CD4-positive, CD25-positive, alpha-beta regulatory T cell (primary cell): ENCODE measurements around the gene SSTR5. TPM values are rescaled to one million over a fixed set of nuclear protein-coding genes. Genes with fewer than 3 reads are reported as not detected.

ENCODE experiments used
- ATAC-seq, 2 donors: fragments of 150-1000 bp; cut with Tn5 transposase; one replicate each; pipeline ENCODE4 v1.10.0; 2021; ENCODE audit warnings: low read depth in 2 of 2, moderate number of reproducible peaks in 2 of 2, moderate library complexity in 1 of 2
- DNase-seq, 3 donors: peaks; one replicate each; pipeline versions ENCODE4 v3.0.0 to v3.0.0-alpha.2; 2012 to 2022; ENCODE audit warnings: mixed read lengths in 1 of 3
- H3K27ac ChIP-seq: one replicate; pipeline ENCODE4 v1.7.0; 2013; ENCODE audit warnings: mild to moderate bottlenecking, low read length; ENCODE audit not compliant: insufficient read depth, poor library complexity, severe bottlenecking
- H3K27me3 ChIP-seq: one replicate; pipeline ENCODE4 v1.7.0; 2013; ENCODE audit warnings: low read length; ENCODE audit not compliant: control insufficient read depth, insufficient read depth
- H3K36me3 ChIP-seq: one replicate; pipeline ENCODE4 v1.7.0; 2013; ENCODE audit warnings: mild to moderate bottlenecking, low read length, moderate library complexity; ENCODE audit not compliant: control insufficient read depth, insufficient read depth
- H3K4me1 ChIP-seq: 2 replicates; pipeline ENCODE4 v1.7.0; 2013; ENCODE audit warnings: mild to moderate bottlenecking, low read length; ENCODE audit not compliant: insufficient read depth, control insufficient read depth, poor library complexity, severe bottlenecking
- H3K4me3 ChIP-seq: one replicate; pipeline ENCODE4 v1.7.0; 2013; ENCODE audit warnings: low read depth, mild to moderate bottlenecking, low read length, moderate library complexity
- H3K9me3 ChIP-seq, 2 experiments: 1 replicate in 1 of 2; 2 replicates in 1 of 2; pipeline ENCODE4 v1.7.0; 2013; ENCODE audit warnings: low read length in 2 of 2, mild to moderate bottlenecking in 1 of 2, moderate library complexity in 1 of 2; ENCODE audit not compliant: control insufficient read depth in 2 of 2
- H3K27ac Mint-ChIP-seq, 3 donors: one replicate each; pipeline ENCODE4 v1.8.0; 2020 to 2022; ENCODE audit warnings: mild to moderate bottlenecking in 3 of 3, mixed read lengths in 3 of 3, moderate library complexity in 2 of 3
- H3K27me3 Mint-ChIP-seq: one replicate; pipeline ENCODE4 v1.8.0; 2022; ENCODE audit warnings: mild to moderate bottlenecking, mixed read lengths
- H3K36me3 Mint-ChIP-seq: one replicate; pipeline ENCODE4 v1.8.0; 2020; ENCODE audit warnings: mixed read lengths
- H3K4me1 Mint-ChIP-seq, 4 donors: one replicate each; pipeline ENCODE4 v1.8.0; 2020 to 2022; ENCODE audit warnings: mixed read lengths in 4 of 4, mild to moderate bottlenecking in 1 of 4
- H3K4me3 Mint-ChIP-seq, 4 donors: one replicate each; pipeline ENCODE4 v1.8.0; 2020 to 2022; ENCODE audit warnings: mild to moderate bottlenecking in 4 of 4, mixed read lengths in 4 of 4, moderate library complexity in 3 of 4
- H3K9me3 Mint-ChIP-seq, 7 donors: one replicate each; pipeline ENCODE4 v1.8.0; 2020 to 2022; ENCODE audit warnings: mixed read lengths in 7 of 7, mild to moderate bottlenecking in 3 of 7, moderate library complexity in 2 of 7
- polyA plus RNA-seq, 4 donors: library from polyadenylated mRNA; unstranded; fragments of 300-500 nt; fragmentation: Illumina TruSeq; gene quantifications; one replicate each; pipeline ENCODE4 v1.2.3, GENCODE V29; 2021
- total RNA-seq: library from RNA; stranded (reverse); gene quantifications from one replicate; pipeline ENCODE4 v1.2.3, GENCODE V29; 2022

The SSTR5 gene
- total and polyA plus RNA-seq, 5 donors from 2014 or later: not detected

GRCh38 chr16:1102333-1102700 lies 29.8 kb downstream of the SSTR5 start:
- Mint-ChIP-seq H3K9me3 (no peaks in the 10 kb centered on the region), H3K36me3 (no peaks in the 10 kb centered on the region), H3K4me3 (no peak overlapping the region), H3K4me1 (no peaks in the 10 kb centered on the region), H3K27ac (no peak overlapping the region), H3K27me3 (no peaks in the 10 kb centered on the region)
- Histone ChIP-seq H3K4me3 (no peak overlapping the region), H3K4me1 (peaks cover 5% of the 10 kb centered on the region), H3K27ac (no peak overlapping the region), H3K9me3 (no peaks in the 10 kb centered on the region), H3K36me3 (no peaks in the 10 kb centered on the region), H3K27me3 (no peaks in the 10 kb centered on the region)
- DNase-seq: no peak
- no peak for ATAC-seq

- no peaks in the 10 kb centered on the region for H3K4me1 Mint-ChIP-seq
- no peaks in the 10 kb centered on the region for H3K27me3 ChIP-seq
- H3K4me1 ChIP-seq: peaks cover 5% of the 10 kb centered on the region
- H3K27ac Mint-ChIP-seq: no peak overlapping the region
- no peaks in the 10 kb centered on the region for H3K27me3 Mint-ChIP-seq
- no peaks in the 10 kb centered on the region for H3K36me3 ChIP-seq
- ATAC-seq: peak; percentile 48 to 70
- no peak overlapping the region for H3K4me3 ChIP-seq
- no peaks in the 10 kb centered on the region for H3K9me3 Mint-ChIP-seq
- no peak overlapping the region for H3K4me3 Mint-ChIP-seq
- H3K36me3 Mint-ChIP-seq: no peaks in the 10 kb centered on the region
- no peaks in the 10 kb centered on the region for H3K9me3 ChIP-seq
- peak; percentile 46 to 60 (median 51) for DNase-seq
- H3K27ac ChIP-seq: no peak overlapping the region
These were observed 30.5 kb downstream of the SSTR5 start for GRCh38 chr16:1102921-1103635.

GRCh38 chr16:1103636-1103980 lies 31.1 kb downstream of the SSTR5 start:
- Mint-ChIP-seq H3K4me3 (no peak overlapping the region), H3K36me3 (no peaks in the 10 kb centered on the region), H3K4me1 (no peaks in the 10 kb centered on the region), H3K9me3 (no peaks in the 10 kb centered on the region), H3K27ac (no peak overlapping the region), H3K27me3 (no peaks in the 10 kb centered on the region)
- no peak overlapping the region for H3K4me3 ChIP-seq
- no peaks in the 10 kb centered on the region for H3K27me3 ChIP-seq
- no peak for DNase-seq
- H3K27ac ChIP-seq: no peak overlapping the region
- ATAC-seq: no peak
- no peaks in the 10 kb centered on the region for H3K9me3 ChIP-seq
- no peaks in the 10 kb centered on the region for H3K36me3 ChIP-seq
- peaks cover 5% of the 10 kb centered on the region for H3K4me1 ChIP-seq

- Mint-ChIP-seq H3K36me3 (no peaks in the 10 kb centered on the region), H3K9me3 (no peaks in the 10 kb centered on the region), H3K4me3 (no peak overlapping the region), H3K4me1 (no peaks in the 10 kb centered on the region), H3K27me3 (no peaks in the 10 kb centered on the region), H3K27ac (no peak overlapping the region)
- DNase-seq (peak in 2 of 3 donors; percentile 9 to 15), ATAC-seq (no peak)
- Histone ChIP-seq H3K27ac (no peak overlapping the region), H3K36me3 (no peaks in the 10 kb centered on the region), H3K4me1 (peaks cover 5% of the 10 kb centered on the region), H3K9me3 (no peaks in the 10 kb centered on the region), H3K4me3 (no peak overlapping the region), H3K27me3 (no peaks in the 10 kb centered on the region)
These were observed 33.5 kb downstream of the SSTR5 start for GRCh38 chr16:1105888-1106620.

GRCh38 chr16:1106659-1107058 lies 34.1 kb downstream of the SSTR5 start:
- Histone ChIP-seq H3K9me3 (no peaks in the 10 kb centered on the region), H3K27ac (no peak overlapping the region), H3K4me1 (peaks cover 5% of the 10 kb centered on the region), H3K36me3 (no peaks in the 10 kb centered on the region), H3K4me3 (no peak overlapping the region), H3K27me3 (no peaks in the 10 kb centered on the region)
- Mint-ChIP-seq H3K27me3 (no peaks in the 10 kb centered on the region), H3K9me3 (no peaks in the 10 kb centered on the region), H3K4me3 (no peak overlapping the region), H3K27ac (no peak overlapping the region), H3K36me3 (no peaks in the 10 kb centered on the region), H3K4me1 (no peaks in the 10 kb centered on the region)
- ATAC-seq (no peak), DNase-seq (no peak)

- H3K4me1 ChIP-seq: peaks cover 5% of the 10 kb centered on the region
- Mint-ChIP-seq H3K36me3 (no peaks in the 10 kb centered on the region), H3K27ac (no peak overlapping the region), H3K9me3 (no peaks in the 10 kb centered on the region), H3K27me3 (no peaks in the 10 kb centered on the region), H3K4me1 (no peaks in the 10 kb centered on the region), H3K4me3 (no peak overlapping the region)
- DNase-seq (no peak), ATAC-seq (no peak)
- H3K4me3 ChIP-seq: no peak overlapping the region
- H3K36me3 ChIP-seq: no peaks in the 10 kb centered on the region
- H3K27ac ChIP-seq: no peak overlapping the region
- no peaks in the 10 kb centered on the region for H3K9me3 ChIP-seq
- H3K27me3 ChIP-seq: no peaks in the 10 kb centered on the region
These were observed 34.6 kb downstream of the SSTR5 start for GRCh38 chr16:1107141-1107540.

- Histone ChIP-seq H3K27me3 (no peaks in the 10 kb centered on the region), H3K4me3 (no peak overlapping the region), H3K4me1 (peaks cover 5% of the 10 kb centered on the region), H3K27ac (no peak overlapping the region), H3K9me3 (no peaks in the 10 kb centered on the region), H3K36me3 (no peaks in the 10 kb centered on the region)
- no peaks in the 10 kb centered on the region for H3K4me1 Mint-ChIP-seq
- H3K4me3 Mint-ChIP-seq: no peak overlapping the region
- no peaks in the 10 kb centered on the region for H3K9me3 Mint-ChIP-seq
- no peaks in the 10 kb centered on the region for H3K27me3 Mint-ChIP-seq
- no peaks in the 10 kb centered on the region for H3K36me3 Mint-ChIP-seq
- H3K27ac Mint-ChIP-seq: no peak overlapping the region
- no peak for DNase-seq
- no peak for ATAC-seq
These were observed 35.2 kb downstream of the SSTR5 start for GRCh38 chr16:1107731-1108130.
